HepG2 (cell line): ENCODE results near the gene SMLR1. TPM values are rescaled to one million over a fixed set of nuclear protein-coding genes. Genes with fewer than 3 reads are reported as not detected.

ENCODE experiments used
- ARNT2 ChIP-seq: sonication (generic); formaldehyde crosslinking; IDR thresholded peaks from 2 replicates; pipeline ENCODE4 v1.8.0; 2022; ENCODE audit warnings: mild to moderate bottlenecking, low read depth, missing genetic modification reagents, moderate library complexity
- BORCS8-MEF2B ChIP-seq: sonication (generic); formaldehyde crosslinking; IDR thresholded peaks from 2 replicates; pipeline ENCODE4 v1.8.0; 2022; ENCODE audit warnings: mild to moderate bottlenecking, missing genetic modification reagents
- CC2D1A ChIP-seq: sonication (generic); formaldehyde crosslinking; IDR thresholded peaks from 2 replicates; pipeline ENCODE4 v1.8.1; 2023; ENCODE audit warnings: mild to moderate bottlenecking, missing genetic modification reagents
- CTCF ChIP-seq: sonication (generic); formaldehyde crosslinking; IDR thresholded peaks from 2 replicates; pipeline ENCODE4 v1.5.0; 2020; ENCODE audit warnings: mild to moderate bottlenecking, missing genetic modification reagents, moderate library complexity
- ELF3 ChIP-seq: IDR thresholded peaks from 2 replicates; pipeline ENCODE4 v1.6.1; 2016; ENCODE audit warnings: missing genetic modification reagents, missing compliant biosample characterization
- GATAD2A ChIP-seq: IDR thresholded peaks from 2 replicates; pipeline ENCODE4 v1.6.1; 2016
- GMEB1 ChIP-seq: sonication (generic); formaldehyde crosslinking; IDR thresholded peaks from 2 replicates; pipeline ENCODE4 v1.5.1; 2020; ENCODE audit warnings: missing genetic modification reagents, mild to moderate bottlenecking, borderline replicate concordance
- KAT8 ChIP-seq: IDR thresholded peaks from 2 replicates; pipeline ENCODE4 v1.6.1; 2016; ENCODE audit warnings: missing genetic modification reagents, missing compliant biosample characterization
- KDM4B ChIP-seq: sonication (generic); formaldehyde crosslinking; IDR thresholded peaks from 2 replicates; pipeline ENCODE4 v1.4.0; 2020; ENCODE audit warnings: missing genetic modification reagents
- MIXL1 ChIP-seq: IDR thresholded peaks from 2 replicates; pipeline ENCODE4 v1.6.1; 2016
- PATZ1 ChIP-seq: sonication (generic); formaldehyde crosslinking; IDR thresholded peaks from 2 replicates; pipeline ENCODE4 v1.4.0; 2020; ENCODE audit warnings: missing genetic modification reagents
- RAD21 ChIP-seq: fragments of 450-650 bp; formaldehyde crosslinking; IDR thresholded peaks from 2 replicates; pipeline ENCODE4 v1.5.0; 2020; ENCODE audit warnings: mild to moderate bottlenecking
- RXRB ChIP-seq: IDR thresholded peaks from 2 replicates; pipeline ENCODE4 v1.6.1; 2016; ENCODE audit warnings: borderline replicate concordance, missing genetic modification reagents, missing compliant biosample characterization
- SMAD3 ChIP-seq: sonication (generic); formaldehyde crosslinking; IDR thresholded peaks from 2 replicates; pipeline ENCODE4 v1.4.0; 2020; ENCODE audit warnings: missing genetic modification reagents
- SMC3 ChIP-seq: IDR thresholded peaks from 2 replicates; pipeline ENCODE4 v1.6.1; 2011; ENCODE audit warnings: low read length, improper control_type of control experiment
- SMYD3 ChIP-seq: sonication (generic); formaldehyde crosslinking; IDR thresholded peaks from 2 replicates; pipeline ENCODE4 v1.8.1; 2023; ENCODE audit warnings: mild to moderate bottlenecking, missing genetic modification reagents
- ZNF3 ChIP-seq: IDR thresholded peaks from 2 replicates; pipeline ENCODE4 v1.7.0; 2017; ENCODE audit warnings: inconsistent platforms
- ZNF652 ChIP-seq: IDR thresholded peaks from 2 replicates; pipeline ENCODE4 v1.6.1; 2016; ENCODE audit warnings: low read depth, borderline replicate concordance
- ZNF800 ChIP-seq: sonication (generic); formaldehyde crosslinking; IDR thresholded peaks from 2 replicates; pipeline ENCODE4 v1.4.0; 2020; ENCODE audit warnings: missing genetic modification reagents
- polyA plus RNA-seq, 8 experiments: library from polyadenylated mRNA; depleted of rRNA in 3 of 8; stranded (reverse) in 7 of 8; unstranded in 1 of 8; fragments of >200 nt; fragmentation: Illumina TruSeq in 4 of 8; extraction: Trizol in 4 of 8; gene quantifications; 2 replicates each; pipeline versions ENCODE4 v1.2.1 to v1.2.3, GENCODE V29; 2011 to 2016; ENCODE audit warnings: low read depth in 4 of 8, missing spikeins in 1 of 8, mixed read lengths in 1 of 8; ENCODE audit not compliant: insufficient read depth in 1 of 8
- total RNA-seq, 5 experiments: library from RNA; depleted of rRNA; stranded (reverse); fragments of >200 nt; fragmentation: Illumina TruSeq; extraction: Trizol; gene quantifications; 2 replicates each; pipeline ENCODE4 v1.2.3, GENCODE V29; 2016; ENCODE audit warnings: low read depth in 1 of 5
- TF ChIP-seq, protein P1 (sequence below): IDR thresholded peaks from 2 replicates; pipeline ENCODE4 v1.6.1; 2016; ENCODE audit warnings: mild to moderate bottlenecking

Gene SMLR1
- total and polyA plus RNA-seq, 2 of the 13 experiments (the other 11 are each of a cell fraction or from before 2014, with no cell fraction given), result 41.8 to 104 TPM

DNA sequence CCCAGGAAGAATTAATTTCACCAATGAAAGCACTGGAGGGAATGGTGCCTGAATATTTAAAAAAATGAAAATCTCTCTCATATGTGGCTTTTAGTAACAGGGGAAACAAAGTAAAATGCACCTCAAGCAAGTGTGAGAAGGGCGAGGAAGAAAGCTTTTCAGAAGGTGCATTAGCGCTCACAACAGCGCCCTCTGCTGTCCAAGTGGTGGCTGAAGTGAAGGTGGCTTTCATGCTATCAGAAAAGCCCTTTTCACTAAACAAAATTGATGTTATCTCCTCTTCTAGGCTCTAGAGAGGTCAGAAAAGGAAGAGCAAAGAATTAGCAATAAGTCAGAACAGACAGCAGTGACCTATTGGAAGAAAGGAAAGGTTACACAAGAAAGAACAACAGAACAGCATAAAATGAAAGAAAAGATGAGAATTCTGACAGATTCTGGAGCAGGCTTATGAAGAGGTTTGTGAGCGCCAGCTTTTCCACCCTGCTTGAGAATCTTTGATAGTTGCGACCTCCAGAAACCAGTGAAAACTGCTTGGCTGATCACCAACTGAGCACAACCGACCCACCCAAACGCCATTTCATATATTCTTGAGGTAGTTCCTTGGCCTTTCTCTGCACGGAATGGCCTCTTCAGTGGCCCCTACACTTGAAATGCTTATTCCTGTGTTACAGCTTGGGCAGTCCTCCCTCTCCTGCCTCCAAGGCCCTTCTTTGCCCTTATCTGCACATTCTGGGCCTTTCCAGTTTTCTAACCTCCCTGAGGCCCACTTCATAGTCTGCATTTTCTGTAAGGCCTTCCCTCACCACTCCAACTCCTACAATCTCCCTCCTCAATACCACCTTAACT lies 45.3 kb downstream of the SMLR1 start (continued):
- TF ChIP-seq CTCF (CRISPR knock-in tag) (peak; percentile 94), ZNF652 (CRISPR knock-in tag) (peak; percentile 8; the same call in 1 of the 2 replicates), RXRB (CRISPR knock-in tag) (0 out of 2 replicates have a peak, but pooled peaks have one; percentile 6), KAT8 (CRISPR knock-in tag) (0 out of 2 replicates have a peak, but pooled peaks have one; percentile 26), CC2D1A (CRISPR knock-in tag) (no peak), SMAD3 (CRISPR knock-in tag) (0 out of 2 replicates have a peak, but pooled peaks have one; percentile 38), SMC3 (peak; percentile 95), BORCS8-MEF2B (CRISPR knock-in tag) (no peak), KDM4B (0 out of 2 replicates have a peak, but pooled peaks have one; percentile 24), ARNT2 (CRISPR knock-in tag) (no peak), ELF3 (CRISPR knock-in tag) (peak; percentile 34; the same call in 1 of the 2 replicates), PATZ1 (CRISPR knock-in tag) (0 out of 2 replicates have a peak, but pooled peaks have one; percentile 18), SMYD3 (CRISPR knock-in tag) (no peak), ZNF3 (CRISPR knock-in tag) (no peak), GMEB1 (CRISPR knock-in tag) (no peak), MIXL1 (CRISPR knock-in tag) (peak; percentile 52; the same call in 1 of the 2 replicates), RAD21 (peak; percentile 77), ZNF800 (no peak), GATAD2A (CRISPR knock-in tag) (peak; percentile 45; the same call in 1 of the 2 replicates)
- TF ChIP-seq, protein P1, sequence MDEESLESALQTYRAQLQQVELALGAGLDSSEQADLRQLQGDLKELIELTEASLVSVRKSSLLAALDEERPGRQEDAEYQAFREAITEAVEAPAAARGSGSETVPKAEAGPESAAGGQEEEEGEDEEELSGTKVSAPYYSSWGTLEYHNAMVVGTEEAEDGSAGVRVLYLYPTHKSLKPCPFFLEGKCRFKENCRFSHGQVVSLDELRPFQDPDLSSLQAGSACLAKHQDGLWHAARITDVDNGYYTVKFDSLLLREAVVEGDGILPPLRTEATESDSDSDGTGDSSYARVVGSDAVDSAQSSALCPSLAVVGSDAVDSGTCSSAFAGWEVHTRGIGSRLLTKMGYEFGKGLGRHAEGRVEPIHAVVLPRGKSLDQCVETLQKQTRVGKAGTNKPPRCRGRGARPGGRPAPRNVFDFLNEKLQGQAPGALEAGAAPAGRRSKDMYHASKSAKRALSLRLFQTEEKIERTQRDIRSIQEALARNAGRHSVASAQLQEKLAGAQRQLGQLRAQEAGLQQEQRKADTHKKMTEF (CRISPR knock-in tag), result 0 out of 2 replicates have a peak, but pooled peaks have one; percentile 47
